ENCODE measurements around the gene BIRC6. TPM values are rescaled to one million over a fixed set of nuclear protein-coding genes. Genes with fewer than 3 reads are reported as not detected.

Gene BIRC6
- total RNA-seq, 1 experiment from 2014 or later: 63.1 TPM

GRCh38 chr2:32404691-32405090, 47.9 kb downstream of the BIRC6 start:
- no peaks in the 10 kb centered on the region for H3K9me3 Mint-ChIP-seq

GRCh38 chr2:32416519-32416918, 59.7 kb downstream of the BIRC6 start:
- Mint-ChIP-seq H3K4me3 (no peak overlapping the region), H3K36me3 (peaks cover 27% of the 10 kb centered on the region), H3K4me1 (peaks cover 3% of the 10 kb centered on the region), H3K27ac (no peak overlapping the region), H3K27me3 (ENCODE audit: low read depth) (no peaks in the 10 kb centered on the region), H3K9me3 (no peaks in the 10 kb centered on the region)
- no peak for TF ChIP-seq ZNF512 (CRISPR knock-in tag; IDR thresholded peaks at IDR 0.05; ENCODE audit: borderline replicate concordance)
- no peak for TF ChIP-seq NR3C1 (CRISPR knock-in tag; conservative IDR thresholded peaks at IDR 0.05; ENCODE audit: low read depth)
- TF ChIP-seq PRDM15 (CRISPR knock-in tag; IDR thresholded peaks at IDR 0.05): no peak
- no peak for TF ChIP-seq EMX1 (CRISPR knock-in tag; IDR thresholded peaks at IDR 0.05)
- CTCF ChIA-PET: no interaction called here
- no peak for DNase-seq (ENCODE audit: low spot score)
- POLR2A ChIA-PET: no interaction called here
- ATAC-seq: no peak

More at GRCh38 chr2:32404691-32405090, 47.9 kb downstream of the BIRC6 start:
- H3K4me1 Mint-ChIP-seq: no peaks in the 10 kb centered on the region
- H3K36me3 Mint-ChIP-seq: peaks cover 14% of the 10 kb centered on the region; the same call in 1 of the 2 replicates
- no peak overlapping the region for H3K27ac Mint-ChIP-seq
- ChIA-PET POLR2A (no interaction called here), CTCF (no interaction called here)
- TF ChIP-seq ZNF121 (CRISPR knock-in tag; IDR thresholded peaks at IDR 0.05): peak; percentile 73
- no peak for TF ChIP-seq NR3C1 (CRISPR knock-in tag; conservative IDR thresholded peaks at IDR 0.05; ENCODE audit: low read depth)
- ATAC-seq (no peak), DNase-seq (ENCODE audit: low spot score) (no peak)
- H3K27me3 Mint-ChIP-seq (ENCODE audit: low read depth): no peaks in the 10 kb centered on the region
- H3K4me3 Mint-ChIP-seq: no peak overlapping the region

- Mint-ChIP-seq H3K9me3 (no peaks in the 10 kb centered on the region), H3K27ac (no peak overlapping the region), H3K4me3 (no peak overlapping the region), H3K27me3 (ENCODE audit: low read depth) (no peaks in the 10 kb centered on the region), H3K4me1 (peaks cover 15% of the 10 kb centered on the region), H3K36me3 (peaks cover 27% of the 10 kb centered on the region)
- POLR2A ChIA-PET: no interaction called here
- TF ChIP-seq ATF6 (CRISPR knock-in tag; IDR thresholded peaks at IDR 0.05) (no peak), FOXK1 (CRISPR knock-in tag; IDR thresholded peaks at IDR 0.05) (no peak), FOXP1 (CRISPR knock-in tag; IDR thresholded peaks at IDR 0.05; ENCODE audit: borderline replicate concordance) (no peak), E2F4 (CRISPR knock-in tag; IDR thresholded peaks at IDR 0.05; ENCODE audit: borderline replicate concordance, low read depth) (no peak)
- ATAC-seq (no peak), DNase-seq (ENCODE audit: low spot score) (no peak)
- CTCF ChIA-PET: no interaction called here
Measured at GRCh38 chr2:32417659-32418058, 60.8 kb downstream of the BIRC6 start.

- ChIA-PET CTCF (no interaction called here), POLR2A (no interaction called here)
- no peak for ATAC-seq
- TF ChIP-seq TP53 (CRISPR knock-in tag; IDR thresholded peaks at IDR 0.05) (no peak), MLX (CRISPR knock-in tag; IDR thresholded peaks at IDR 0.05) (no peak), E2F4 (CRISPR knock-in tag; IDR thresholded peaks at IDR 0.05; ENCODE audit: borderline replicate concordance, low read depth) (no peak), MAX (CRISPR knock-in tag; IDR thresholded peaks at IDR 0.05) (no peak), NR3C1 (CRISPR knock-in tag; conservative IDR thresholded peaks at IDR 0.05; ENCODE audit: low read depth) (no peak), SMAD3 (CRISPR knock-in tag; IDR thresholded peaks at IDR 0.05; ENCODE audit: borderline replicate concordance) (no peak), CTCF (IDR thresholded peaks at IDR 0.05) (no peak)
Measured at GRCh38 chr2:32418778-32419177, 62.0 kb downstream of the BIRC6 start.

More at GRCh38 chr2:32418778-32419177, 62.0 kb downstream of the BIRC6 start:
- Mint-ChIP-seq H3K27ac (no peak overlapping the region), H3K4me1 (peaks cover 15% of the 10 kb centered on the region), H3K36me3 (peaks cover 27% of the 10 kb centered on the region), H3K27me3 (ENCODE audit: low read depth) (no peaks in the 10 kb centered on the region), H3K4me3 (no peak overlapping the region), H3K9me3 (no peaks in the 10 kb centered on the region)
- no peak for DNase-seq (ENCODE audit: low spot score)
